Stimulated activated CD8-positive, alpha-beta memory T cell treated with anti-CD3 and anti-CD28 coated beads, Interleukin-12 subunit alpha, Interleukin-12 subunit beta, amount 100 ng/mL, for 24 hours (primary cell): ENCODE data around the gene LHB.
A peak's percentile ranks its signal among the peaks of the same experiment; 100 is the strongest.

Experiments used
- DNase-seq: peaks from one replicate; pipeline ENCODE4 v3.0.0-alpha.2; 2020; ENCODE audit errors: extremely low read depth

LHB gene

DNA sequence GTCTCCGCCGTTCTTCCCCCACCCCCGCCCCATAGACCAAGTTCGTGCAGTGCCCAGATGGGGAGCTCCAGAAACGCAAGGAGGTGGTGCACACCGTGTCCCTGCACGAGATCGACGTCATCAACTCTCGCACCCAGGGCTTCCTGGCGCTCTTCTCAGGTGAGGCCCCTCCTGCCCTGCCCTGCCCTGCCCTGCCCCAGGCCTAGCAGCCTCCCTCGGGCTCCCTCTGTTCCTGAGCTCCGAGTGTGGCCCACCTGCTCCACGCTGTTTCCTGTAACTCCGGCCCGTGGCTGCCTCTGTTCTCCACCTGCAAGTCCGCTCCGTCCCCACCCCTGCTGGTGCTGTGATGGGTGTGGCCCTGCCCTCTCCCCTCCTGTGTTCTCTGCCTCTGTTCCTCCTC, 6.4 kb downstream of the LHB start:
- DNase-seq = no peak

DNA sequence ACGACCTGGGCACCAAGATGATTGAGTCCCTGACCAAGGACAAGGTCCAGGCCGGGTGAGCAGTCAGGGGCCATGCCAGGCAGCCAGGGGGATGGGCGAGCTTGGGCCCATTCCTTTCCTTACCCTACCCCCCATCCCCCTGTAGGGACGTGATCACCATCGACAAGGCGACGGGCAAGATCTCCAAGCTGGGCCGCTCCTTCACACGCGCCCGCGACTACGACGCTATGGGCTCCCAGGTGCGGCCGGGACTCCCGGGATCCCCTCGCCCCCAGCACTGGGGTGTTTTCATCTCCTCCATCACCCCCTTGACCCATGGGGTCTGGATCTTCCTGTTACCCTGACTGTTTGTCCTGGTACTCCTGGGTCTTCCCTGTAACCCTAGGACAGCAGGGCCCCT, 7.1 kb downstream of the LHB start:
- no peak for DNase-seq

DNA sequence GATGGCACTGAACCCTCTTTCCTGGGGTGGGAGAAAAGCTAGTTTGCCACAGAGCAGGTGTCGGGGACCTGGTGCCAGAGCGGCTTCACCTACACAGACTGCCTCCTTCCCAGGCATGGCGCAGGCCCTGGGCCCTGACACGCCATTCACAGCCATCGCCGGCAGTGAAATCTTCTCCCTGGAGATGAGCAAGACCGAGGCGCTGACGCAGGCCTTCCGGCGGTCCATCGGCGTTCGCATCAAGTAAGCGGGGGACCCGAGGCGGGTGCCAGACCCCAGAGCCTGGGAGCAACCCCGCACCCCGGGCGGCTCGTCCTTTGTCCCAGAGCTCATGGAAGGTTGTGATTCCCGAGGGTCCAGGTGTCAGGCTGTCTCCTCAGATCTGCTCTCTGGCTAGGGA, 10.0 kb downstream of the LHB start:
- DNase-seq = no peak

DNA sequence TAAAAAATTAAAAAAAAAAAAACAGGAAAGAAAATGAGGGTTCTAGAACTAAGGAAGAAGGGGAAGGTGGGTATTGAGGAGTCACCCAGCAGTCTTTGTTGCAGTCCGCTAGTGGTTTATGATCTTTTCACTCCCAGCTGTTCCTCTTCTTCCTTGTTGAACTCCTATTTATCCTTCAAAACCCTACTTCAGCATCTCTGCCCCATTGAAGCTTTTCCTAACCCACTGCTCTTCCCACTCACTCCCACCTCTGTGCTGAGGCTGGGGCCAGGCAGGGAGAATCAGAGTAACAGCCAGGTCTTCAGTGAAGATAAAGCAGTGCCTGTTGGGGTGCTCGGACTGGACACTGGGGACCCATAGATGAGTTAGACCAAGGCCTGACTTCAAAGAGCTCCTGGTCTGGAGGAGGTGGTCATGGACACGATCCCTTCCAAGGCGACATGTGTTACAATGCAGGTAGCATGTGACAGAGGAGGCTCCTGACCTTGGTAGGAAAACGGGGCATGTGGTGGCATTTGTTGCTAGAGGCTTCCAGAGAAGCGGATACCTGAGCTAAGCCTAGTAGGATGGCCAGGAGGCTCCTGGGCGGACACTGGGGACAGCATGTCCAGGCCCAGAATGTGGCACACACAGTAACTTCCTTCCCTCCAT, 11.8 kb downstream of the LHB start:
- DNase-seq = no peak

DNA sequence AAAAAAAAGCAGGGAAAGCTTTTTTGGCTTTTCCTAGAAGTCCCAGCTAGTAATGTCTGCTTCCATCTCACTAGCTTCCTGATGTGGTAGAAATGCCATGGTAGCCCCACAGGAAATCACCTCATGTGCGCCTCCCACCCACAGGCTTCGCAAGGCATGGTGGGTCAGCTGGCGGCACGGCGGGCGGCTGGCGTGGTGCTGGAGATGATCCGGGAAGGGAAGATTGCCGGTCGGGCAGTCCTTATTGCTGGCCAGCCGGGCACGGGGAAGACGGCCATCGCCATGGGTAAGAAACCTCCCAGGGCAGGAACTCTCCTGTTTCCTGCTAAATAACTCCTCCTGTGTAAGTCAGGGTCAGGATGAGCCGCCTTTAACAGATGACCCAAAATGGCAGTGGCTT, 12.8 kb downstream of the LHB start:
- DNase-seq = no peak

DNA sequence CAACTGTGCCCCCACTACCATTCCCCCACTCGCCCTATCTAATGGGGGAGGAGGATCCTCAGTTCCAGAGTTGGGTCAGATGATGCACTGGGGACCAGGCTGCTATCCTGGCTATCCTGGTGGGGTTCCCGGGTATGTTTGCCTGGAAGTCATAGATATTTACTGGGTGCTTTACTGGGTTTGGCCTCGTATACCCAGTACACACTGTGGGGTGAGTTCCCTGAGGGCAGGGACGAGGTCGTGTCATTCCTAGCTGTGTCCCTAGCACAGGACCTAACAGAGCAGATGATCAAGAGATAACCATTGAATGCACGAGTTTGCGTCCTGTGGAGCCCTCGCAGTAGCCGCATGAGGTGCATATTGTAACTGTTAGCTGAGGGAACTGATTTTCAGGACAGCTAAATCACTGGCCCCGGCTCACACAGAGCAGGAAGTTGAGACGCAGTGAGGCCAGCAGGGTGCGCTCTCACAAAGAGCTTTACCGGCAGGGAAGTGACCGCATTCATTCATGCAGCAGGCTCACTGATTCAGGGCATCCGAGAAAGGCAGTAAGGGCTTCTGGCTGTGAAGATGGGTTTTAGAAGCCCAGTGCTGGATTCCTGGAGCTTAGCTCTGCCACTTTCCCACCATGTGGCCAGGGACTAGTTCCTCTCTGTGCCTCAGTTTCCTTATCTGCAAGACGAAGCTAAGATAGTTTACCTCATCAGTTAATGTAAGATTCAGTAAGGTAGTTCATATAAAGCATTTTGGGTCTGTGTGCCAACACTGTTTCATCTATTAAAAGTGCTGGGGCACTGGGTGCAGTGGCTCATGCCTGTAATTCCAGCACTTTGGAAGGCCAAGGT, 17.2 kb downstream of the LHB start:
- peak; percentile 31 for DNase-seq

DNA sequence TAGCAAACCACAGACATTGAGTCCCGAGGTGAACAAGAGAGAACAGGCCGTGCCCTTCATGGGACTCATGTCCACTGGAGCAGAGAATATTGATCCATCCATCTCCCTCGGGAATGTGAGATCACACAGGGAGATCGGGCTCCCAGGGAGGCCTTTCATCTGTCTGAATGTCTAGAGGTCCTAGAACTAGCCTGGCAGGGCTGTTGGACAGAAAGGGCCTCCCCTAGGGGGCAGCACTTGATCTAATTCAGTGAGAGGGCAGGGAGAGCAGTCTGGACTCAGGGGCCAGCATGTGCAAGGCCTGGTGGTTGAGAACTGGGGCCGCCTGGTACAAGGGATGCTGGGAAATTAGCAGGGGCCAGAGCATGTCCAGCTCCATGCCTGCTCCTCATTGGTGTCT, 18.9 kb downstream of the LHB start:
- no peak for DNase-seq

DNA sequence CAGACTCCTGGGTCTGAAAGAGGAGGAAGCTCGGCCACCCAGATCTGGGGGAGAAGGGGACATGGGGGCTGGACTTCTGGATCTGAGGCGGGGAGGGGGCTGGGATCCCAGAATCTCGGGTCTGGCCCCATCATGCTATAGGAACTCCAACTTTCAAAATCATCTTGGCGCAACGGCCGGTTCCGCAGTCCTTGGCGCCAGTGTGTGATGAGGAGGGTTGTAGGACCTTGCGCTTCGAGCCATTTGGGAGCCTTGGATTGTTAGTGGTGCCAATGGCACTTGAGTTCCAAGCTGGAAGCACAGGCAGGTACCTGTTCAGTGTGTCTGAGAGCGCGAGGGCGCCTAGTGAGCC, 22.9 kb downstream of the LHB start:
- DNase-seq = no peak

DNA sequence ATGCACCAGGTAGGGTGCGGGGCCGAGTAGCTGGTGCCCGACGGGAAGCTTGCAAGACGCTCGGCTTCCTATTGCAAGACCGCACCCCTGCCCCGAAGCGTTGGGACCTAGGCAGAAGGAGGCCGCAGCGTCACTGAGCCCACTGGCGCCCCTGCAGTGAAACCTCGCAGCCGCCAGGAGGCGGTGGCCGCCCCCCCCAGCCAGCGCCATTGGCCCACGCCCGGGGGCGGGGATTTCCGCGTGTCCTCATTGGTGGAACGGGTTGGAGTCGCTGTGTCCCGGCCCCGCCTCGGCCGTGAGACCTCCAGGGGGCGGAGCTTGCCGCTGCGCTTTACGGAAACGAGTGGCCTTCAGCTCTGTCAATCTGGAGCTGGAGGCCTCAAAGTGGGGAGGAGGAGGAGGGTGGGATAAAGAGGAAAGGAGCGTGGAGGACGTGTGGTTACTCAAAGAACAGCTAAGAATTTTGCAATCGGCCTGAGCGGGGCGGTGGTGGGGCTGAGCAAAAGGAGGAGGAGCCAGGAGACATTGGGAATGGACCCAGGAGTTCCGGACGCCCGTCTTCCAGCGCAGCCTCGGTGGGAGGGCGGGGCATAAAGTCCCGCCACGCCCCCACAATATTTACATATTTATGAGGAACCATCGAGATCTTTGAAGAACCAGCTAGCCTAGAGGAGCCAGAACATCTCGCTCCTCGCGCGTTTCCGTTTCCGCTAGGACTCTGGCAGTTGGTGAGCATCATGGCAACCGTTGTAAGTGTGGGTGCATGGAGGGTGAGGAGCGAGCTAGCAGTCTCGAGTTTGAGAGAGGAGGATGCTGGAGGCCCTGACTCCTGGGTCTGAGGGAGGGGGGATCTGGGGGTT, 23.5 kb downstream of the LHB start, which contains the start of the genes GYS1 and RUVBL2:
Gene GYS1 (minus strand): TSS at position 135 of the 860 bp plus-strand sequence. CDS start 197 bp downstream, outside the sequence.
Gene RUVBL2 (plus strand): TSS at position 713 of the 860 bp plus-strand sequence. CDS start 25 bp downstream, at position 738.
- peak; percentile 99 for DNase-seq

DNA sequence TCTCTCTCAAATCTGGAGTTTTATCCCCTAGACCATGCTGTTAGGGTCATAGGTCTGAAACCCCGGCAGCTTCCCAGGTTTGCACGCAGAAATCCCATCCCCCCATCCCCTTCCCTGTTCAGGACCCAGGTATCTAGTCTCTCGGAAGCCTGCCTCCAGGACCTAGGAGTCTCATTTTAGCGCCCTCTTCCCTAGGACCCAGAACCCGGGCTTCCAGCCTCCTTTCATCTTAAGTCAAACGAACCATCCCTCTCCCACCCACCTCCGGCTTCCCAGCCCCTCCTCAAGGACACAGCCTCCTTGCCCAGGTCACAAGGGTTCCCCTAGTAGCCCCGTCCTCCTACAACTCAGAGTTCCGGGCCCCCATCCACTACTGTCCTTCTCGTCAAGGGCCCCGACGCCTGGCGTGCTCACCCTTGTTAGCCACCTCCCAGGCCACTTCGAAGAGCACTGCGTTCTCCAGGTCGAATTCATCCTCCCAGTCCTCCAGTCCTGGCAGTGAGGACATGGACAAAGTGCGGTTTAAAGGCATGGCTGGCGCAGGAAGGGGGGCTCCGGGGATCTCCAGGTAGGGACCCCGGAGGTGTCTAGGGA, 24.2 kb downstream of the LHB start:
- DNase-seq = no peak

DNA sequence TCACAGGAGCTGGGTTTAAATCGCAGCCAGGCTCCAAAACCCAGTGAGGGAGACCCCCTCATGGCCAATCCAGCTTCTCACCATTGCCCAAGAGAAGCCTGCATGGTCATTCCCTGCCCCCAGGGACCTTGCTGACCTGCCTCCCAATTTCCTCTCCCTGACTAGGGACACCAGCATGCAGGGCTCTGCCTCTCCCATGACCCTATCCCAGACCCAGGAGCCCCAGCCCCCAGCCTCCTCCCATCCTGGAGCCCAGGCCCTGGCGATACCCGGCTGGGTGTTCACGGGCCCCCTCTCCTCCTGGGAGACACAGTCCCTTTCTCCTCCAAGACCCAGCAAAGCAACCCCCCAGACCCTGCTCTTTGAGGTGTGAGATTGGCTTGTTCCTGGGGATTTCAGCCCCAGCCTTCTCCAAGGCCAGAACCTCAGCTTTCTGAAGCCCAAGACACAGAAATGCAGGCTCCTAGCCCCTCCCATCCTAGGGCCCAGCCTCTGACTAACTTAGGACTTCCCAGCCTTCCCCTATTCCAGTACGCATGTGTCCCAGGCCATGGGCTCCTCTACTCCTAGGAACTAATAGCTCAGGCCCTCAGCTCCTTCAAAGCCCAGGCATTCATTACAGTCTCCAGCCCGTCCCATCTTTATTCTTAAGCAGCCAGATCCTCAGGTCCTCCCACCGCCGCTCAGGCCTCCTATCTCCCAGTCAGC, 24.9 kb downstream of the LHB start:
- DNase-seq = no peak

DNA sequence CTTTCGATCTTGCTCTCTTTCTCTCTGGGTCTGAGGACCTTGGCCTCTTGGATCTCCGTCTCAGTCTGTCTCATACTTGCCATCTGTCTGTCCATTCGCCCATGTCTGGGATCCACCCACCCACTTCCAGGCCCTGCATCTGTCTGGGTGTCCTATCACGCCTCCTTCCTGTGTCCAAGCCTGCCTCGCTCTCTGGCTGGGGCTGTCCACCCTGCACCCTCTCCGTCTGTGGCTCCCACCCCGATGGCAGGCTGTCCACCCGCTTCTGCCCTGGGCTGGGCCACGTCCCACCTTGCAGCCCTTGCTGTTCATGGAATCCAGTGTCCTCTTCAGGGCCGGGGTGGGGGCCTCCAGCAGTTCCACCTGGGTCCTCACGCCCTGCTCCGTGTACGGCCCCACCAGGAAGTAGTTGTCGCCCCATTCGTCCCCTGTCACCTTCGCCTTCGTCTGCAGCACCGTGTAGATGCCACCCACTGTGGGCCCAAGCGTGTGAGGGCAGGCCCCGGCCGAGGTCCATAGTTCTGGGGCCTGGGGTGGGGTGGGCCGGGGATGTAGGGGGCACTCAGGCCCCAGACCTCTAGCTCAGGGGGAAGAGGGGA, 25.8 kb downstream of the LHB start:
- DNase-seq = no peak

DNA sequence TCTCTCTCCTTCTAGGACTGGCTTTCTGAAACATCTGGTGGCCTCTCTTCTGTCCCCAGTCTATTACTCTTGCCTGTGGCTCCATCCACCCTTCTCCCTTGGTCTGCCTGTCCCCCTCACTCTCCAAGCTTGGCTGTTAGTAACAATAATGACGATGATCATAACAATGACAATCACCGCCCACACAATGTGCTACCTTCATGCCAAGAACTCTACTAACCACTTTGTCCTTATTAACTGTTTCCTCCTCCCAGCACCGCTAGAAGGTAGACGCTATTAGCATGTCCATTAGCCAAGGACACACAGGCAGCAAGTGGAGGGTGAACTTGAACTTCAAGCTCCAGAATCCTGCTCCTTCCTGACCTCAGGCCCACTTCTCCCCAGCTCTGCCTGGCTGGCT, 26.5 kb downstream of the LHB start:
- no peak for DNase-seq

DNA sequence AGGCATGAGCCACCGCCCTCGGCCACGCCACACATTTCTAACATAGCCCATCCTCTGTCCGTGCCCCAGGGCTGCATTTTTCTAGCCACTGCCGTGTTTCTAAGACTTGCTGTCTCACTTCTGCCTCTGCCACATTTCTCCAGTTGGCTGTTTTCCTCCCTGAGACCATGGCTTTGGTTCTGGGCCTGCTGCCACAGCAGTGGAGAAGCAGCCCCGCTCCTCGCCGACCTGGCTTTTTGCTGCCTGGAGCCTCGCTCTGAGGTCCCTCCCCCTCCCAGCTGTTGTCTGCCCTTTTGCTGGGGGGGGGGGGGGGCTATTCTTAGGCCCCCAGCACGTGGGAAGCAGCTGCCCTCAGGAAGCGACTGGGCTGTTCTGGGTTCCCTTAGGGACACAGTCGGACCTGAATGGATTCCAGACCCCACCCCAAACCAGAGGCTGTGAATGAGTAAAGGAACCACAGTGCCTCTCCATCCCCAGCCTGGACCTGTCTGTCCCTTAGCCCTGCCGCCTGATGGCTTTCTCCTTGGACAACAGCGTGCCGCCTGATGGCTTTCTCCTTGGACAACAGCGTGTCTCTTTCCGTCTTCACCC, 27.1 kb downstream of the LHB start:
- DNase-seq = no peak

DNA sequence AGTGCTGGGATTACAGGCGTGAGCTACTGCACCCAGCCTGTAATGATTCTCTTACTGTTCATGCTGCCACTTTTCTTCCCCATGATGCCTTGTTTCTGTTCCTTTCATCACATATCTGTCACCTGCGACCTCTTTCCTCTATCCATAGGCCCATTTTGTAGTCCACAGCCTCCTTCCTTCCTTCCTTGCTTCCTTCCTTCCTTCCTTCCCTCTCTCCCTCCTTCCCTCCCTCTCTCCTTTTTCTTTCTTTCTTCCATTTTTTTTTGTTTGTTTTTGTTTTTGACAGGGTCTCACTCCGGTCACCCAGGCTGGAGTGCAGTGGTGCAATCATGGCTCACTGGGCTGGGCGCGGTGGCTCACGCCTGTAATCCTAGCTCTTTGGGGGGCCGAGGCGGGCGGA, 28.0 kb downstream of the LHB start:
- DNase-seq = no peak

DNA sequence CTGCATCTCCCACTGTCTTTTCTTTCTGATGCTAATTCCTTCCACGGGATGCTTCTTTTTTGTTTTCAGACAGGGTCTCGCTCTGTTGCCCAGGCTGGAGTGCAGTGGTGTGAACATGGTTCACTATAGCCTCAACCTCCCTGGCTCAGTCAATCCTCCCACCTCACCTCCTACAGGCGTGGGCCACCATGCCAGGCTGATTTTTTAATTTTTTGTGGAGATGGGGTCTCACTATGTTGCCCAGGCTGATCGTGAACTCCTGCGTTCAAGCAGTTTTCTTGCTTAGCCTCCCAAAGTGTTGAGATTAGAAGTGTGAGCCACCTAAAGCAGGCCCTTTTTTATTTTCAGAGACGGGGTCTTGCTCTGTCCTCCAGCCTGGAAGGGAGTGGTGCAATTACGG, 28.6 kb downstream of the LHB start:
- no peak for DNase-seq

DNA sequence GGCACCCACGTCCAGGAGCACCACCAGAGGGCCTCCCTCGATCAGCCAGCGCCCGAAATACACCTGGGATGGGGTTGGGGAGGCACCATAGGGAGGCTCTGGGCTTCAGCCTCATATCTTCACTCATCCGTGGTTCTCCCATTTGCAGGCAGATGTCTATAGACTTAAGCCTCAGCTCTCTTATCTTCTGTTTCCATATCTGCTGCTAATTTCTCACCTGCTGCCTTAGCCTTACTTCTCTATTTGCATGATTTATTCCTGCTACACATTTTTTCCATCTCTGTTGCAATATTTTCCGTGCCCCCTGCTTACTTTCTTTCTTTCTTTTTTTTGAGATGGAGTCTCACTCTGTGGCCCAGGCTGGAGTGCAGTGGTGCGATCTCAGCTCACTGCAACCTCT, 29.6 kb downstream of the LHB start:
- no peak for DNase-seq

DNA sequence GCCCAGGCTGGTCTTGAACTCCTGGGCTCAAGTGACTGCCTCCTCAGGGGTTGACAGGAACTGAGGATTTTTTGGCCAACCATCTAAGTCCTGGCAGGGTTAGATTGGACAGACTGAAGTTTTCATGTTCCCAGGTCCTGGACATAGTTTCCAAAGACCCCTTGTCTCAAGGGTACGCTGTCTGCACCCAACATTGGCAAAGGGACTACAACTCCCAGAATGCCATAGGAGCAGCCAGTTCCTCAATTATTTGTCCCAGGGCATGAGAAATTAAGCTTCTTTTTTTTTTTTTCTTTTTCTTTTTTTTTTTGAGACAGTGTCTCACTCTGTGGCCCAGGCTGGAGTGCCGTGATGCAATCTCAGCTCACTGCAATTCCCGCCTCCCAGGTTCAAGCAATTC, 30.7 kb downstream of the LHB start:
- DNase-seq = no peak

DNA sequence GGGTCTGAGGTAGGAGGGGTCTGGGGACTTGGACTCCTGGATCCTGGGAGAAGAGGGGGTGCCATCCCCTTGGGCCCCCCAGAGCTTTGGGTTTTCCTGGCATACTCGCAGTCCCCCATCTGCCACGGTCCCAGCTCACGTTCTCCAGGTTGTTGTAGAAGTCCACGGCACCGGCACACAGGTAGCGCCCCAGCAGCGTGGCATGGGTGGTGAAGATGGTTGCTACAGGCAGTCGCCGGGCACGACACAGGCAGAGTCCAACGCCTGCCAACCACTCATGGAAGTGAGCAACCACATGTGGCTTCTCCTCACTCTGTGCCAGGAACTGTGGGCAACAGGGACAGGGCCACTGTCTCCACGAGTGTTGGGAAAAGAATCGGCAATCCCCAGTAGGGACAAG, 31.2 kb downstream of the LHB start:
- DNase-seq = no peak

DNA sequence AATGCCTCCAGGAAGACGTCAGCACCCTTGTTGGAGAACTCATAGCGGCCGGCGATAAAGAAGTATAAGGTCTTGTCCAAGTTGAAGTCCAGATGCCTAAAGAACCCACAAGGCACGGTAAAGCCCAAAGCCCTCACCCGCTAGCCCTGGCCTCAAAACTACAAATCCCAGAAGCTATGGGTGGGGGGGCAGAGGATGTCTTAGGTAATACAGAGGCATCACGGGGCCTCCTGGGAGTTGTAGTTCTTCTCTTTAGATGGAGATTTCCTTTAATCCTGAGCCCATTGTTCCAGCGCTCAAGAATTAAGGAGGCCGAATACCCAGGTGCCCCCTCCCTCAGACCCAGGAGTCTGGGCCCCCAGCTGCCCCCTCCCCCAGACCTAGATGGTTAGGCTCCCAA, 34.6 kb downstream of the LHB start:
- DNase-seq = no peak

DNA sequence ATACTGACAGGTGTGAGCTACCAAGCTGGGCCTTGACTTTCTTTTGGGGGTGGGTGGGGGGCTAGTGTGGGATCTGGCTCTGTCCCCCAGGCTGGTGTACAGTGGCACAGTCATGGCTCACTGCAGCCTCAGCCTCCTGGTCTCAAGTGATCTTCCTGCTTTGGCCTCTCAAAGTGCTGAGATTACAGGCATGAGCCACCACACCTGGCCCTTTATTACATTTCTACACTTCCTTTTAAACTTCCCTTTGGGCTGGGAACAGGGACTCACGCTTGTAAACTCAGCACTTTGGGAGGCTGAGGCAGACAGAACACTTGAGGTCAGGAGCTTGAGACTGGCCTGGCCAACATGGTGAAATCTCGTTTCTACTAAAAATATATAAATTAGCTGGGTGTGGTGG, 39.8 kb downstream of the LHB start:
- no peak for DNase-seq
